ENCODE results near the gene SHQ1. TPM values are rescaled to one million over a fixed set of nuclear protein-coding genes. Genes with fewer than 3 reads are reported as not detected.
A peak's percentile ranks its signal among the peaks of the same experiment; 100 is the strongest.

Gene SHQ1
- total and polyA plus RNA-seq, 9 of the 15 experiments (the other 6 are each of a cell fraction or from before 2014, with no cell fraction given) = 9.2 to 25.0 (median 14.1) TPM

DNA sequence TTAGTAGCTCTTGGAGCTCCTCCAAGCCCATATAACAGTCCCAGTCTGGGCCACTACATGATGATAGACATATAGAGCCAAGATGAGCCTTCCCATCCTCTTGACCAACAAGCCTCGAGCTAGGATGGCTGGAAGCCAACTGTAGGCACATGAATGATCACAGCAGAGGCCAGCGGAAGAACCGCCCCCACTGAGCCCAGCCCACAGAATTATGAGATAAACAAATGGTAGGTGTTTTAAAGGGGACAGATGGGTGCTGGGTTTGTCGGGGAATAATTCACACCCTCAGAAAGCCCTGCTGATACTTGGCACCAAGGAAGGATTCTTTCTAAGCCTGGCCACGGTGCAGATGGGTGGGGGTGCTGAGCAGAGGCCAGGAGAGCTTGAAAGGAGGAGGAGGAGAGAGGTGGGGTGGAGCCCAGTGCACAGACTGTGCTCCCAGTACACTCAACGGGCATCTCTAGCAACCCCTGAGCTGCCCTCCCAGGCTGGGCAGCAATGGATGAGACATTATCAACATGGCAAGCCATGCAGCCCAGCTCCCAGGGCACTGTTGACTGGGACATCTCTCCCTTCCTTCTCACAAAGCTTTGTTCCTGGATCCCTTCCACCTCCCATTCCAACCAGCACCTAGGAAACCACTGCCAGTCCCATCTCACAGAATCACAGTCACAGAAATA is 115.4 kb downstream of the SHQ1 start (continued):
- TF ChIP-seq, protein P1, sequence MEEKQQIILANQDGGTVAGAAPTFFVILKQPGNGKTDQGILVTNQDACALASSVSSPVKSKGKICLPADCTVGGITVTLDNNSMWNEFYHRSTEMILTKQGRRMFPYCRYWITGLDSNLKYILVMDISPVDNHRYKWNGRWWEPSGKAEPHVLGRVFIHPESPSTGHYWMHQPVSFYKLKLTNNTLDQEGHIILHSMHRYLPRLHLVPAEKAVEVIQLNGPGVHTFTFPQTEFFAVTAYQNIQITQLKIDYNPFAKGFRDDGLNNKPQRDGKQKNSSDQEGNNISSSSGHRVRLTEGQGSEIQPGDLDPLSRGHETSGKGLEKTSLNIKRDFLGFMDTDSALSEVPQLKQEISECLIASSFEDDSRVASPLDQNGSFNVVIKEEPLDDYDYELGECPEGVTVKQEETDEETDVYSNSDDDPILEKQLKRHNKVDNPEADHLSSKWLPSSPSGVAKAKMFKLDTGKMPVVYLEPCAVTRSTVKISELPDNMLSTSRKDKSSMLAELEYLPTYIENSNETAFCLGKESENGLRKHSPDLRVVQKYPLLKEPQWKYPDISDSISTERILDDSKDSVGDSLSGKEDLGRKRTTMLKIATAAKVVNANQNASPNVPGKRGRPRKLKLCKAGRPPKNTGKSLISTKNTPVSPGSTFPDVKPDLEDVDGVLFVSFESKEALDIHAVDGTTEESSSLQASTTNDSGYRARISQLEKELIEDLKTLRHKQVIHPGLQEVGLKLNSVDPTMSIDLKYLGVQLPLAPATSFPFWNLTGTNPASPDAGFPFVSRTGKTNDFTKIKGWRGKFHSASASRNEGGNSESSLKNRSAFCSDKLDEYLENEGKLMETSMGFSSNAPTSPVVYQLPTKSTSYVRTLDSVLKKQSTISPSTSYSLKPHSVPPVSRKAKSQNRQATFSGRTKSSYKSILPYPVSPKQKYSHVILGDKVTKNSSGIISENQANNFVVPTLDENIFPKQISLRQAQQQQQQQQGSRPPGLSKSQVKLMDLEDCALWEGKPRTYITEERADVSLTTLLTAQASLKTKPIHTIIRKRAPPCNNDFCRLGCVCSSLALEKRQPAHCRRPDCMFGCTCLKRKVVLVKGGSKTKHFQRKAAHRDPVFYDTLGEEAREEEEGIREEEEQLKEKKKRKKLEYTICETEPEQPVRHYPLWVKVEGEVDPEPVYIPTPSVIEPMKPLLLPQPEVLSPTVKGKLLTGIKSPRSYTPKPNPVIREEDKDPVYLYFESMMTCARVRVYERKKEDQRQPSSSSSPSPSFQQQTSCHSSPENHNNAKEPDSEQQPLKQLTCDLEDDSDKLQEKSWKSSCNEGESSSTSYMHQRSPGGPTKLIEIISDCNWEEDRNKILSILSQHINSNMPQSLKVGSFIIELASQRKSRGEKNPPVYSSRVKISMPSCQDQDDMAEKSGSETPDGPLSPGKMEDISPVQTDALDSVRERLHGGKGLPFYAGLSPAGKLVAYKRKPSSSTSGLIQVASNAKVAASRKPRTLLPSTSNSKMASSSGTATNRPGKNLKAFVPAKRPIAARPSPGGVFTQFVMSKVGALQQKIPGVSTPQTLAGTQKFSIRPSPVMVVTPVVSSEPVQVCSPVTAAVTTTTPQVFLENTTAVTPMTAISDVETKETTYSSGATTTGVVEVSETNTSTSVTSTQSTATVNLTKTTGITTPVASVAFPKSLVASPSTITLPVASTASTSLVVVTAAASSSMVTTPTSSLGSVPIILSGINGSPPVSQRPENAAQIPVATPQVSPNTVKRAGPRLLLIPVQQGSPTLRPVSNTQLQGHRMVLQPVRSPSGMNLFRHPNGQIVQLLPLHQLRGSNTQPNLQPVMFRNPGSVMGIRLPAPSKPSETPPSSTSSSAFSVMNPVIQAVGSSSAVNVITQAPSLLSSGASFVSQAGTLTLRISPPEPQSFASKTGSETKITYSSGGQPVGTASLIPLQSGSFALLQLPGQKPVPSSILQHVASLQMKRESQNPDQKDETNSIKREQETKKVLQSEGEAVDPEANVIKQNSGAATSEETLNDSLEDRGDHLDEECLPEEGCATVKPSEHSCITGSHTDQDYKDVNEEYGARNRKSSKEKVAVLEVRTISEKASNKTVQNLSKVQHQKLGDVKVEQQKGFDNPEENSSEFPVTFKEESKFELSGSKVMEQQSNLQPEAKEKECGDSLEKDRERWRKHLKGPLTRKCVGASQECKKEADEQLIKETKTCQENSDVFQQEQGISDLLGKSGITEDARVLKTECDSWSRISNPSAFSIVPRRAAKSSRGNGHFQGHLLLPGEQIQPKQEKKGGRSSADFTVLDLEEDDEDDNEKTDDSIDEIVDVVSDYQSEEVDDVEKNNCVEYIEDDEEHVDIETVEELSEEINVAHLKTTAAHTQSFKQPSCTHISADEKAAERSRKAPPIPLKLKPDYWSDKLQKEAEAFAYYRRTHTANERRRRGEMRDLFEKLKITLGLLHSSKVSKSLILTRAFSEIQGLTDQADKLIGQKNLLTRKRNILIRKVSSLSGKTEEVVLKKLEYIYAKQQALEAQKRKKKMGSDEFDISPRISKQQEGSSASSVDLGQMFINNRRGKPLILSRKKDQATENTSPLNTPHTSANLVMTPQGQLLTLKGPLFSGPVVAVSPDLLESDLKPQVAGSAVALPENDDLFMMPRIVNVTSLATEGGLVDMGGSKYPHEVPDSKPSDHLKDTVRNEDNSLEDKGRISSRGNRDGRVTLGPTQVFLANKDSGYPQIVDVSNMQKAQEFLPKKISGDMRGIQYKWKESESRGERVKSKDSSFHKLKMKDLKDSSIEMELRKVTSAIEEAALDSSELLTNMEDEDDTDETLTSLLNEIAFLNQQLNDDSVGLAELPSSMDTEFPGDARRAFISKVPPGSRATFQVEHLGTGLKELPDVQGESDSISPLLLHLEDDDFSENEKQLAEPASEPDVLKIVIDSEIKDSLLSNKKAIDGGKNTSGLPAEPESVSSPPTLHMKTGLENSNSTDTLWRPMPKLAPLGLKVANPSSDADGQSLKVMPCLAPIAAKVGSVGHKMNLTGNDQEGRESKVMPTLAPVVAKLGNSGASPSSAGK (IDR thresholded peaks at IDR 0.05) = 0 out of 2 replicates have a peak, but pooled peaks have one; percentile 24
